Measurements from ENCODE around the gene LETM1.
A peak's percentile ranks its signal among the peaks of the same experiment; 100 is the strongest.

LETM1 gene

DNA sequence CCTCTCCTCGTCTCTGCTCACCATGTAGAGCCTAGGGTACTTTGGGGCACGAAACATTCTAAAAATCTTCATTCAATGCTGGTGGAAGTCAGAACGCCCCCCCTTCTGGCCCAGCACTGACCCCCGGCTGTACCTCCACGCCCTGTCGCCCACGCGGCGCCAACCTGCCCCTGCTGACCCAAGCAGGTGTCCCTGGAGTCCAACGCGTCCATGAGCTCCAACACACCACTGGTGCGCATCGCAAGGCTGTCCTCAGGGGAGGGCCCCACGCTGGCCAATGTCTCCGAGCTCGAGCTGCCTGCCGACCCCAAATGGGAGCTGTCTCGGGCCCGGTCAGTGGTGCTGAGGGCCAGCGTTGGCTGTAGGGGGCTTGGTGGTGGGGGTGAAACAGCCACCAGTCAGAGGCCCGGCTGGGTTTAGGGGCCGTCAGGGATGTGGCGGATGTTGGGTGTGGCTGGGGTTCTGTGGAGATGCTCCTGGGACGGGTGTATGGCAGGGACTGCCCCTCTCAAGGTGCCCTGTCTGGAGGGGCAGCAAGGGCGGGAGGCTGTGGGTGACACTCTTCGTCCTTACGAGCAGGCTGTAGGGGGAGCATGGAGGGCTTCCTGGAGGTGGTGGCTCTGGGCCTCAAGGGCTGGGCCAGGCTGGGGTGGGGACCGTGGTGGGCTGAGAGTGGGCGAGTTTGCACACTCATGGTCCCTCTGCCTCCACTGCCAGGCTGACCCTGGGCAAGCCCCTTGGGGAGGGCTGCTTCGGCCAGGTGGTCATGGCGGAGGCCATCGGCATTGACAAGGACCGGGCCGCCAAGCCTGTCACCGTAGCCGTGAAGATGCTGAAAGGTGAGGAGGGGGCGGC, 51.1 kb downstream of the LETM1 start:
- DNase-seq: no peak

DNA sequence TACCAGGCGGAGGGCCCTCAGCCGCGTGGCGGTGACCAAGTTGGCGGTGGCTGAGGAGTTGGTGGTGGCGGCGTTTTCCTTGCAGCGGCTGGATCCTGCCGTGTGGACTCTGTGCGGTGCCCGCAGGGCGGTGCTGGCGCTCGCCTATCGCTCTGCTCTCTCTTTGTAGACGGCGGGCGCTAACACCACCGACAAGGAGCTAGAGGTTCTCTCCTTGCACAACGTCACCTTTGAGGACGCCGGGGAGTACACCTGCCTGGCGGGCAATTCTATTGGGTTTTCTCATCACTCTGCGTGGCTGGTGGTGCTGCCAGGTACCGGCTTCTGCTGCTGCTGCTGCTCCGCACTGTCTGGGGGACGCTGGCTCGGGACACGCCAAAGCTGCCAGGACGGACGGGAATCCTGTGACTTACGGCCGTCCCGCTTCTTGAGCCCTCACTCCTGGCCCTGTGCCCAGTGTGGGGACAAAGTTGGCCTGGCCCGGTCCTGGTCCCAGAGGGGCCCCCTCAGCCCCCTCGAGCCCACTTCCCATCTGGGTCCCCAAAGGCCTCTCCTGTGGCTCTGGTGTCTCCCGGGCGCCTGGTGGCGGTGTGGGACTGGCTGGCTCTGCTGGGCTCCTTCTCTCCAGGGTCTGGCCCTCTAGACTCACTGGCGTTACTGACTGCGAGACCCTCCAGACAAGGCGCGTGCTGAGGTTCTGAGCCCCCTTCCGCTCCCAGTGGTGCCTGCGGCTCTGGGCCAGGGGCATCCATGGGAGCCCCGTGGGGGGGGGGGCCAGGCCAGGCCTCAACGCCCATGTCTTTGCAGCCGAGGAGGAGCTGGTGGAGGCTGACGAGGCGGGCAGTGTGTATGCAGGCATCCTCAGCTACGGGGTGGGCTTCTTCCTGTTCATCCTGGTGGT, 52.2 kb downstream of the LETM1 start:
- DNase-seq: no peak

- DNase-seq: no peak
These were observed 53.0 kb downstream of the LETM1 start for GRCh38 chr4:1802720-1803522.

DNA sequence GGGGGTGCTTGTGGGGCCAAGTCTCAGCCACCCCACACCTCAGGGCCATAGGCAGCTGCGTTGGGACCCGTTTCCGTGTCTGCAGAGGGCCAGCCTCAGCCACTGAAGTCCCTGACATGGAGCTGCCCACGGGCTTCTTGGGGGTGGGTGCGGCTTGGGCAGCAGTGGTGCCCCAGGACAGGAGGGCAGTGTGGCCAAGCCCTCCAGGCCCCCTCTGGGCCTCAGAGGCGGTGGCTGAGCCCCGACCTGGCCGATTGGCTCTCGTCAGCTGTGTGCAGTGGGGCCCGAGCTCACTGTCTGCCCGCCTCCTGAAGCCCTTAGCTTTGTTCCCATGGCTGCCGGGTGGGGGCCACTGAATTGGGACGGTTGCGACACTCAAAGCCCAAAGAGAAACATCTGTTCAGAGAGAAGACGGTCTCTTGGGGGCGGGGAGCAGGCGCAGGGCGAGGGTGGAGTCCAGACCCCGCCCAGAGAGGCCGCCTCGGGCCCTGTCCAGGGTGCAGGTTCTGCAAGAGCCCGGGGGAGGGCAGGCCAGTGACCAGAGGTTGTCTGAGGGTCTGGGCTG, 53.7 kb downstream of the LETM1 start:
- peak; percentile 63 for DNase-seq

GRCh38 chr4:1801286-1801958, 54.5 kb downstream of the LETM1 start:
- no peak for DNase-seq

DNA sequence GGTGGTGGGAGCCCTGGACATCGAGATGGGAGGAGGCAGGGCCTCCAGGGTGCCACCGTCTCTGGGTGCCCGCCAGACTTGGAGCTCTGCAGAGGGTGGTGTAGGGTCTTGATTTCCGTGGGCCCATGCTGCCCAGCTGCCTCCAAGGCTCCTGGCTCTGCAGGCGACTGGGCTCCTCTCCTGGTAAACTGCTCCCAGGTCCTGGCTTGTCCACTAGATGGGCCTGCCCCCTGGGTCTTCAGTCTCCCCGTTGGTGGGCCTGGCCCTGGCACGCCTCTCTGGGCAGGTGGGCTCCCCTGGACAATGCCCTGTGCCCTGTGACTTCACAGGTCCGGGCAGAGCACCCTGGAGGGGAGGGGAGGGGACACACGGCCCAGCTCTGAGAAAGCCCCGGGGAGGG, 55.2 kb downstream of the LETM1 start:
- no peak for DNase-seq

GRCh38 chr4:1799387-1800375, 56.3 kb downstream of the LETM1 start:
- DNase-seq: no peak

DNA sequence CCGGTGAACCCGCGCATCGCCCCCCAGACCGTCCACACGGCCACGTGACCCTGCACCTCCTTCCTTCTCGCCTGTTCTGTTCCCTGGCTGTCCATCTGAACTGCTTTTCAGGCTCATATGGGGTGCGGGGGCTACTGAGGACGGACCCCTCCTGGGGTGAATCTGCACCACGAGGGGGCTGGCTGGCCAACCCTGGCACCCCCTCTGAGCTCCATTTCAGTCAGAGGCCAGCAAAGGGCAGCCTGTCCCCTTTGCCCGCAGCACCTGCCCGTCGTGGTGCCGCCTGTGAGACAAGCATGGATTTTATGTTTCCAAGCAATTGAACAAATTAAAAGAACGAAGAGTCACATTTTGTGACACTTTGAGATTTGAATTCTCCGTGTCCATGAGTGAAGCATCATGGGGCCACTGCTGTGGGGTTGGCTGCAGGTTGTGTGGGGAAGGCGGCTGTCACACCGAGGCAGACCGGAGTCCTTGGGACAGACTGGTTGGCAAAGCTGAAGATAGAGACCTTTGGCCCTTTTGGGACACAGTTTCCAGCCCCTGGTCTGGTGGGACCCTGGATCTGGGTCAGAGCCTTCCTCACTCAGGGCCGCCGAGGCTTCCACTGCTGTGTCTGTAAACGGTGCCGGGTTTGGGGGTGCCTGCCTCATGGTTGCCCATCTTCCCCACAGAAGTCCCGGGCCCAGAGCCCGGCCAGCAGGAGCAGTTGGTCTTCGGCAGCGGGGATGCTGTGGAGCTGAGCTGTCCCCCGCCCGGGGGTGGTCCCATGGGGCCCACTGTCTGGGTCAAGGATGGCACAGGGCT, 57.2 kb downstream of the LETM1 start:
- DNase-seq: no peak

DNA sequence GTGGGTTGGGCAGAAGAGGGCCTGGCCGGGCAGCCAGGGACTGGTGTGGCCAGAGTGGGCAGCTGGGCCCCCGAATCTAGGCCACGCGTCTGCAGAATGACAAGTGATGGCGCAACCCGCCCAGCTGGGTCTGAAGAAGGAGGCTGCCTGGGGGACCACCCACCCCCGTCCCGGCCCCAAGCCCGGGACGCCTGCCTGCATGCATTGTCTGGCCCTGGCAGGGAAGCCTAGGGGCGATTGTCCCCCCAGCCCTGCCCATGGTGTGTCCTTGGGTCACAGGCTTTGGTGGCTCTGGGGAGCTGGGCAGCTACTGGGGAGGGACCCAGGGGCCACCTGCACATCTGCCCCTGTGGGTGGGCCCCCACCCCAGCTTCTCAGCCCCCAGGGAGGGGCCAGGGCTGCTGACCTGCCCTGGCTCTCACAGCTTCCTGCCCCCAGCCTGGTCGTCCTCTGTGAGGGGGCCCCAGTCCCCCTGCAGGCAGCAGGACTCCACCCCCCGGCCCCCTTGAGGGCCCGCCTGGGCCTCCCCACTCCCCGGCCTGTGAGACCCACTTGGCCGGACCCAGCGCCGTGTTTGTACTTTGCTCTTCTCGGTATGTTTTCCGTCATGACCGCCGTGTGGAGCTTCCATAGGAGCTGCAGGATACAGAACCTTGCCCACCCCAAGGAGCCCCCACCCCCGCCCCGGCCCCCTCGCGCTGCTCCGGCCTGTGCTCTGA, 57.9 kb downstream of the LETM1 start:
- no peak for DNase-seq

GRCh38 chr4:1797298-1797860, 58.6 kb downstream of the LETM1 start:
- DNase-seq: no peak

- DNase-seq: no peak
These were observed 59.3 kb downstream of the LETM1 start for GRCh38 chr4:1796486-1797204.

DNA sequence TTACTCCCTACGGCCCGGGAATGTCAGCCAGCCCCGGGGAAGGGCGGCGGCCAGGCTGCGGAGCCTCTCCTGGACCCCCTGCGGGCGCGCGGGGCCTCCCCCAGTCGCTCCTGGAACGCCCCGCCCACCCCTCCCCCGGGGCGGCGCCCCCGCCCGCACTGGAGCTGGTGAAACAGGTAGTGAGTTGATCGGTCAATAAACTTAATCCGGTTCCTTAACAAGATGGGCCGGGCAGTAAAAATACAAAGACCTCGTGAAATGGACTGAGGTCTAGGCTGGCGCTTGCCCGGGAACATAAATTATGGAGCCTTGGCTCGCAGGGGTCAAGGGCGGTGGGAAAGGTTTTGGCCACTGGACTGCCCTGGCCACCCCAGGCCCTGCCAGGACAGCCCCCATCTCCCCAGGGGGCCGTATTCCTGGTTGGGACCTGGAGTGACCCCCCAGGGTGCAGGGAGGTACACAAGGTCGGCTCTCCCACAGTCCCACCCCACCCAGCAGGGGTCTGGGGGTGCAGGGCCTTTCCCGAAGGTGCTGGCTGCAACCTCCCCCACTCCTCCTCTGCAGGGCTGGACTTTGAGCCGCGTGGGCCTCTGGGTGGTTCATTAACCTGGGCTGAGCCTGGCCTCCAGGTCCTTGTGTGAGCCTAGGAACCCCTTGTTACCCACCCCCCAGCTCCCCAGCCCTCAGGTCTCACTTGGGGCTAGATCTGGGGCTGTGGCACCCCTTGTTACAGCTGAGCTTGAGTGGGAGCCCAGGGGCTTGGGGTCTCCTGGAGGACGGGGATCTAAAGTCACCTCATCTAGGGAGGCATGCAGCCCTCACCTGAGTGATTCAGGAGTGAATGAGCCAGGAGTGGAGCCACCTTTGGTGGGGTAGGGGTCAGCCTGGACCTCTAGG, 60.4 kb downstream of the LETM1 start:
- DNase-seq: no peak

- peak; percentile 26 for DNase-seq
These were observed 61.1 kb downstream of the LETM1 start for GRCh38 chr4:1794809-1795298.

DNA sequence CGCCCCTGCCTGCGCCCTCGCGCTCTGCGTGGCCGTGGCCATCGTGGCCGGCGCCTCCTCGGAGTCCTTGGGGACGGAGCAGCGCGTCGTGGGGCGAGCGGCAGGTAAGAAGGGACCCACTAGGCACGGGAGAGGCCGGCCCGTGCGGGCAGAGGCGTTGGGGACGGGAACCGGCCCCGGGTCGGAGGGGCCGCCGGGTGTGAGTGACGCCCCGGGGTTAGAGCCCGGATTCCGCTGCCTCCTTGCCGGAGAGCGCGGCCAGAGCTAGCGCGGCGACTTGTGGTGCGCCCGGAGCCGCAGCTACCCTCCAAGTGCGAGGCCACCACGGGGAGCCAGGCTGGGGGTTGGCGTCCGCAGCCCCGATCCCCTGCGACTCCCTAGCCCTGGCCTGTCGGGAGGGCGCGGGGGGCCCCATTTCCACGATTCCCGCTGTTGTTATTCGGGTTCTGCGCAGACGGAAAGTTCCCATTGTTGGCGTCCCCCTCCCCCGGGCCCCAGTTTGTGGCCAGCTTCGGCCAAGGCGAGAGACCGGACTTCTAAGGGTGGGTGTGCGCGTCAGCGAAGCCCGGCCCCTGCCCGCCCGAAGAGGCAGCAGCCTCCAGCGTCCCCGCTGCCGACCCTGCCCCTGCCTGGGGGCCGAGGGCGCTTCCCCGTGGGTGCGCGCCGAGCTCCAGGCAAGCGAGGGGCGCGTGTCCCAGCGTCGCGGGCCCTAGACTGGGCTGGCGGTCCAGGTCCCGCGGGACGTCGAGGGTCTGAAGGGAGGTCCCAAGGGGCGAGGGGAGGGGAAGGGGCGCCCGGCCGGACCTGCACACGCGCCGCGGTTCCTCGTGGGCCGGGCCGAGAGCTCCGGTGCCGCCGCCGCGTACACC, 61.8 kb downstream of the LETM1 start:
- peak; percentile 24 for DNase-seq

GRCh38 chr4:1793496-1793840, 62.5 kb downstream of the LETM1 start:
- peak; percentile 47 for DNase-seq

All from NCI-H82 (cell line).